ENCODE data around the gene JTB. TPM values are rescaled to one million over a fixed set of nuclear protein-coding genes. Genes with fewer than 3 reads are reported as not detected.

The JTB gene
- total and polyA plus RNA-seq, 9 of the 15 experiments (the other 6 are each of a cell fraction or from before 2014, with no cell fraction given) = 24.7 to 308 (median 151) TPM

GRCh38 chr1:153958111-153958960 is 19.1 kb downstream of the JTB start, which contains the start of gene CRTC2 (continued):
- TF ChIP-seq ZNF224 (CRISPR knock-in tag; IDR thresholded peaks at IDR 0.05) = 0 out of 2 replicates have a peak, but pooled peaks have one; percentile 8
- no peak for TF ChIP-seq USF2 (CRISPR knock-in tag; IDR thresholded peaks at IDR 0.05)
- no peak for TF ChIP-seq CSDE1 (IDR thresholded peaks at IDR 0.05)
- no peak for TF ChIP-seq PRPF4 (IDR thresholded peaks at IDR 0.05; ENCODE audit: insufficient read depth, low read depth, low read length, poor library complexity, severe bottlenecking)
- no peak for TF ChIP-seq RERE (CRISPR knock-in tag; IDR thresholded peaks at IDR 0.05; ENCODE audit: borderline replicate concordance)
- no peak for TF ChIP-seq NR3C1 (CRISPR knock-in tag; IDR thresholded peaks at IDR 0.05)
- TF ChIP-seq ARID1B (IDR thresholded peaks at IDR 0.05) = 0 out of 2 replicates have a peak, but pooled peaks have one; percentile 5
- no peak for TF ChIP-seq ZNF217 (CRISPR knock-in tag; IDR thresholded peaks at IDR 0.05)
- TF ChIP-seq ZNF57 (CRISPR knock-in tag; IDR thresholded peaks at IDR 0.05) = no peak
- TF ChIP-seq MBD1 (CRISPR knock-in tag; IDR thresholded peaks at IDR 0.05) = no peak
- TF ChIP-seq ZNF561 (CRISPR knock-in tag; conservative IDR thresholded peaks at IDR 0.05) = no peak
- TF ChIP-seq MYNN (IDR thresholded peaks at IDR 0.05) = 0 out of 2 replicates have a peak, but pooled peaks have one; percentile 14
- no peak for TF ChIP-seq MYNN (CRISPR knock-in tag; IDR thresholded peaks at IDR 0.05)
- TF ChIP-seq STAG1 (CRISPR knock-in tag; IDR thresholded peaks at IDR 0.05; ENCODE audit: borderline replicate concordance) = no peak
- no peak; the same call in 1 of the 2 replicates for TF ChIP-seq HOXB6 (CRISPR knock-in tag; IDR thresholded peaks at IDR 0.05; ENCODE audit: borderline replicate concordance)
- no peak for TF ChIP-seq PBX2 (CRISPR knock-in tag; IDR thresholded peaks at IDR 0.05; ENCODE audit: low read depth)
- TF ChIP-seq PBX2 (tag; conservative IDR thresholded peaks at IDR 0.05; ENCODE audit: low read depth) = no peak
